HTERT RPE-1 (cell line): Measurements from ENCODE around the gene POLR3F.
"Not testable (repeated sequence)": the region's sequence is repeated elsewhere in the genome, so short reads cannot be mapped to it uniquely, and the experiment has no call there.

Experiments
- in situ Hi-C: fragments of 300-500 bp; cut with MboI; formaldehyde crosslinking; loops from 4 replicates; pipeline ENCODE4 v1.14.3; 2020; ENCODE audit warnings: low sequenced_read_pairs

POLR3F gene, protein sequence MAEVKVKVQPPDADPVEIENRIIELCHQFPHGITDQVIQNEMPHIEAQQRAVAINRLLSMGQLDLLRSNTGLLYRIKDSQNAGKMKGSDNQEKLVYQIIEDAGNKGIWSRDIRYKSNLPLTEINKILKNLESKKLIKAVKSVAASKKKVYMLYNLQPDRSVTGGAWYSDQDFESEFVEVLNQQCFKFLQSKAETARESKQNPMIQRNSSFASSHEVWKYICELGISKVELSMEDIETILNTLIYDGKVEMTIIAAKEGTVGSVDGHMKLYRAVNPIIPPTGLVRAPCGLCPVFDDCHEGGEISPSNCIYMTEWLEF

DNA sequence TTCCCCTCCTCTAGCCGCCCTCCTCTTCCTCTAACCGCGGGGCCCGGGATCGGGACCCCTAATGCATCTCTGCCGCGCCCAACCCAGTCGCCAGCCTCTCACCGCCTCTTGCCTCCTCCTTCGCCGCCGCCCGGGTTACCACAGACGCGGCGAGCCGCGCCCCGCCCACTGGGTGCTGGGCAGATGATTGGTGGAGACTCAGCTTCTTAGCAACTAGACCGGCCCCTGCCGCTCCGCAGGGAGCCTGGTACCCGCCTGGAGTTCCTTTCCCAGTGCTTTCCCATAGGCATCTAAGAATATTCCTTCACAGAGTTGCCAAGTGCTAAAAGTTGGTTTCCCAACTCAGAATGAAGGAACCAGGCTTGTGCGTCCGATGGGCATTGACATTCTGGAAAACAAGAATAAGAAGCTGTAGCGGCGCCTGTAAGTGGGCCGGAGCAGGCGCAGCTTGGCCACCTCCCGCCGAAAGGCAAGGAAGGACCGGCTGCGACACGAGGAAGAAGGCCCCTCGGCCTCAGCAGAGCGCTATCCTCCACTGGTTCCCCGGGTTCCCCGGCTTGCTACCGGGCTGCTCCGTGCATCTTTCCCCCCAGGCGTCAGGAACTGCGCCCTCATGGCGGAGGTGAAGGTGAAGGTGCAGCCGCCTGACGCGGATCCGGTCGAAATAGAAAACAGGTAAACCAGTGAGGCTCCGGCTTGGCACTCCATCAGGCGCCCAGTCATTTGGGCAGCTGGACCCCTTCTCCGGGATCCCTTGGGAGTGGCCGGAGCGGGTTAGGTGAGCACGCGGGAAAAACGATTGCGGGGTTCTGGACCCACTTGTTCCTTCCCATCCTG lies at the start of gene POLR3F, which contains the start of gene DZANK1:
POLR3F (plus strand) TSS at position 497 of the 837 bp plus-strand sequence; CDS start at position 614, 117 bp downstream.
DZANK1 (minus strand) TSS at position 137 of the 837 bp plus-strand sequence. CDS start 1,672 bp downstream, outside the sequence.
- in situ Hi-C loops, result no loop called here

DNA sequence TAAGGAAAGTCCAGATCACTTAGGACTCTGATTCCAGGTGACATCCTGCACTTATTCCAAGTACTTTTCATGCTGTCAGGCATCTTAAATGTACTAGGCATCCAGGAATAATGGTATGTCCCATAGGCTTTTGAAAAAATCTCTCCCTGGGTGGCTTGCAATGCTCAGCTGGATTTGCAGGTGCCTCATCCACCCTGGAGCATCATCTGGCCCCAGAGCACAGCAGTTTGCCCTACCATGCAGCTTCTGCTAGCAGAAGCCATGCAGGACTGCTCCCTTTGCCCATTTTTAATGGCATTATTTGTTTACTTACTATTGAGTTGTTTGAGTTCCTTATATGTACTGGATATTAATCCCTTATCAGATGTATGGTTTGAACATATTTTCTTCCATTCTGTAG lies 45.6 kb upstream of the POLR3F start:
- in situ Hi-C loops, result no loop called here

DNA sequence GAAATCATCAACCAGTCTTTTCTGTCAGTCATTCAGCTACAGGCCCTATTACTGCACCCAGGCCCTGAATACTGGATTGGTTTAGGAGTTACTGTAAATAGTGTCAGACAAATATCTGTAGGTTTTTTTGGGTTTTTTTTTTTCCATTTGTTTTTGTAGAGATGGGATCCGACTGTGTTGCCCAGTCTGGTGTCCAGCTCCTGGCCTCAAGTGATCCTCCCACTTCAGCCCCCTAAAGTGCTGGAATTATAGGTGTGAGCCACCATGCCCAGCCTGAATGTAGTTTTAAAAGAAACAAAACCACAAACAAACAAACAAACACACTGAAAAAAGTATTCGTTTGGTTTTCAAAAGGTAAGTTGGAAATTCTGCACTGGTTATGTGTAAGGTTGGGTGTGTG lies 40.0 kb upstream of the POLR3F start:
- in situ Hi-C loops, result no loop called here

DNA sequence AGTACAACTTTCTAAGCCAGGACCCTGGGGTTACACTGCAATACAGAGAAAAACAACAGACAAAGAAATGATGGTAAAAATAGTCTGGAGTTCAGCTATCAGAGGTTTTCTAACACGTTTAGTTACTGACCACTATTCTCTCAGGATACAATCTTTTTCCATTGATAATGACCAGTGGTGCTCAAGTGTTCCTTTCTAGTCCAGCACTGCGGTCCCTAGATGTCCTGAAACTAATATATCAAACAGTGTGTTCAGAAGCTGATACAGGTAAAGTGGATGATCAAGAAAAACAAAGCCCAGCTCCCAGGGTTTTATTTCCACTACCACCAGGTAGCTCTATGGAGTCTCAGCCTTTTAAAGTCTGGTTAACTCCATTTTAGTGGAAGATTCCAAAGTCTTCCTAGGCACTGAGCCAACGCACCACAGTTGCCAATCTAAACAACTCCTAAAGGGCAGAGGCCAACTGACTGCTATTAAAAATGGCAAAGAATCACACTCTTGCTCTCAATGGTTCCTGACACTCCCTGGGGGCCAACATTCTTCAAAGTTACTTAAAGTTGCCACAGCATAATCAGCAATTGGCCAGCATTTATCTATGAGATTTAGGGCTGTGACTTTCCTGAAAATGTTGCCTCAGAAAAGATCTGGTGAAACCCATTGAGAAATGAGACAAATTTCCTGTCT lies 38.6 kb upstream of the POLR3F start:
- in situ Hi-C loops, result no loop called here

DNA sequence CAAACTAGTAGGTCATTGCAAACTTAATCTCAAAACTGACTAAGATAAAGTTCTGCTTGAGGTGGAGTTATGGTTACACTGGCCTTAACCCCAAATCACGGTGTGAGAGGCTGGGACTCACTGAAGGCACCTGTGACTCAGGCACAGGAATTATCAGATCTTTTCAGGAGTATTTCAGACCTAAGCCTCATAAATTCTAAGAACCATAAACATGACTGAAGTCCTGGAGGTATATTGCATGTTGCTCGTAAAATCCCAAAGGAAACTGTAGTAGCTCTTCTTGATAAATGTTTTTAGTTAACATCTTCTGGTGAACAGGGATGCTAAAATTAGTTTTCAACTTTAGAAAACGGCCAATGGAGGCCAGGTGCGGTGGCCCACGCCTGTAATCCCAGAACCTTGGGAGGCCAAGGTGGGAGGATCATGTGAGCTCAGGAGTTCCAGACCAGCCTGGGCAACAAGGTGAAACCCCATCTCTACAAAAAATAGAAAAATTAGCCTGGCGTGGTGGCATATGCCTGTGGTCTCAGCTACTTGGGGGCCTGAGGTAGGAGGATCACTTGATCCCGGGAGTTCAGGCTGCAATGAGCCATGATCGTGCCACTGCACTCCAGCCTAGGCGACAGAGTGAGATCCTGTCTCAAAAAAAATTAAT lies 36.9 kb upstream of the POLR3F start:
- in situ Hi-C loops, result no loop called here

DNA sequence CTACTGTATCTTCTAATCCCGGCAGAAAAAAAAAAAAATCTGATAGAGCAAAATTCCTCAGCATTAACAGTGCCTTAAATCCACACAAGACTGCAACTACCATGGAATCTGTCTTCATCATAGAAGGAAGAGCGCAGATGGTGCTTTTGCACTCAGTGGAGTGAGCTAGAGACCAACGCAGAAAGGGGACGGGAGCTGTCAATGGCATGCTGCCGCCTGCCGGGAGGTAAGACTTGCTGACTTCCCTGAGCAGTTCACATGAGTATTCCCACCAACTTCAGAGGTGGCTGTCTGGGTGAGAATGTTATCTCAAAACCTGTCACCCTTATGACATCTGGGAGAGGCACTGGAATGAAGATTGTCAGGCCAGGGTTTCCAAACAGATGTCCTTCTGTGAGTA lies 36.0 kb upstream of the POLR3F start:
- in situ Hi-C loops, result no loop called here

DNA sequence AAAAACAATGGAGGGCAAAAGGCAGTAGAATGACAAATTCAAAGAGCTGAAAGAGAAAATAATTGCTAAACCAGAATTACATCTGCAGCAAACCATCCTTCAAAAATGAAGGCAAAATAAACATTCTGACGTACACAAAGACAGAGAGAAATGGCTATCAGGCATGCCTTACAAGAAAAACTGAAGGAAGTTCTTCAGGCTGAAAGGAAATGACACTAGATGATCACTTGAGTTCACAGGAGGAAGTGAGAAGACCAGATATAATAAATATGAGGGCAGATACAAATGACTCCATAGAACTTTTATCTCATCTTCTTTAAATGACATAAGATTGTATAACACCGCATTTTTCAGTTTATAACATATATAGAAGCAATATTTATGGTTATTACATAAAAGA lies 30.3 kb upstream of the POLR3F start:
- in situ Hi-C loops, result no loop called here

DNA sequence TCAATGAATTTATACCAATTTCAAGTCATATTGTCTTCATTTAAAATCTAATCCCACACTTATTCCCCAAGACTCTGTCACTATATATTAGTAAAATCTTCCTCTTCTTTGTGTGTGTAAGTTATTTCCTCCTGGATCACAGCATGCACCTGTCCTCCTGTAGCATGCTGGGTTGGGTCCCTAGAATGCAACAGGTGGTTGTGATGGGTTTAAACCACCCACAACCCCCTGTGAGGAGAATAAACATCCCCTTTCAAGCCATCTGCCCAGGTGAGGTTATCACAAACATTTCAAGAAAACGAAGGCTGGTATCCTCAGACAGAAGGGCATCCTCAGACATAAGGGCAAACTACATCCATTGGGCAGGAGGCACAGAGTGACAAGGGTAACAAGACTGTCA lies 26.8 kb upstream of the POLR3F start:
- in situ Hi-C loops, result no loop called here

DNA sequence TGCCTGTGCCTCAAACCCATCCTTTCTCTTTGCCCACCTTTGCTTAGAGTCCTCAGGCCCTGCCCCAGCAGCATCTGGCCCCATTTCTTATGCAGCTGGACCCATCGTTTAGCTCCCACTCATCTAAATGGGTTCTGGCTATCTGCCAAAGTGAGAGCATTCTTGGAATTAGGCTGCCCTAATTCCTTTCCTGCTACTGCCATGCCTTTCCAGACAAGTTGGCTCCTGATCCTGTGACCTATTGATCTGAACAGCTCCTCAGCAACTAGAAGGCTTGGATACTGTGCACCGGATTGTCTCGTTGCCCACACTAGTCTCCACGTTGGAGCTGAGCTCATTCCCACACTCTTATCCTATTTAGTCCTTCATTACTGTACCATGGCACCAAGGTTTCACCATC lies 23.3 kb upstream of the POLR3F start:
- in situ Hi-C loops, result no loop called here

DNA sequence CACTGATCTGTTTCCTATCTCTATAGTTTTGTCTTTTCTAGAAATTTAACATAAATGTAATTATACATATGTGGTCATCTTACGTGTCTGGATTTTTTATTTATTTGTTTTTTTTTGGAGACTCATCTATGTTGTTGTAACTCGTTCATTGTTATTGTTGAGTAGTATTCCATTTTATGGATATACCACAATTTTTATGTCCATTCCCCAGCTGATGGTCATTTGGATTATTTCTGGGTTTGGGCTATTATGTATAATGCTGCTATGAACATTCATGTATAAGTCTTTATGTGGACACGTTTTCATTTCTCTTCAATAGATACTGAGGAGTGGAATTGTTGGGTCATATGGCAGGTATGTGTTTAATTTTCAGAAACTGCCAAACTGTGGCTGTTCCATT lies 10.6 kb upstream of the POLR3F start:
- in situ Hi-C loops, result no loop called here

DNA sequence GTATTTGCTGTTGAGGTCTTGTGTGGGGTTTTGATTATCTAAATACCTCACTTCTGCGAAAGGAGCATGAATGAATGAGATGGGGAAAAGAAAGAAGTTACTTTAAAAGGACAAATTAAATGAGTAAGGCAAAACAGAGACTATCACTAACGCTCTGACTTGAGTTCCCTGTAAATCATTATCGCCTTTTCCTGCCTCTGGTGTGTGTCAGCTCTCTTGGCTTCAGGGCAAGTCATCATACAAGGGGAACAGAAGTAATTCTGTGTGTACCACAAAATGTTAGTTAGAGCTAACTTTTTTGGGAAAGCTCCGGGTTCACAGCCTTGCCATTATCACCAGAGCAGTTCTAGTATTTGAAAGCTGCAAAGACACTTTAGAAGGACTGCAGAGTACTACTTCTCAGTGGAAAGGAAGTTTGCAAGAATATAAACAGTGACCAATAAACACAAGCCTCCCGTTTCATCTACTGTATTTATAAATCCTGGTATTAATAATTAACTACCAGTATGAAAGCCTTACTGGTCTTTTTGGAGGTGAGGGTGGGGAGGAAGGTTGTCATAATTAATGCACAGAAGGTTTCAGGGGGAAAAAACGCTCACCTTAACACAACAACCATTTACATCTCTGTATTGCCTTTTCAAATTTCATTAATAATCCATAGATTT lies 1.5 kb upstream of the POLR3F start:
- in situ Hi-C loops, result no loop called here

DNA sequence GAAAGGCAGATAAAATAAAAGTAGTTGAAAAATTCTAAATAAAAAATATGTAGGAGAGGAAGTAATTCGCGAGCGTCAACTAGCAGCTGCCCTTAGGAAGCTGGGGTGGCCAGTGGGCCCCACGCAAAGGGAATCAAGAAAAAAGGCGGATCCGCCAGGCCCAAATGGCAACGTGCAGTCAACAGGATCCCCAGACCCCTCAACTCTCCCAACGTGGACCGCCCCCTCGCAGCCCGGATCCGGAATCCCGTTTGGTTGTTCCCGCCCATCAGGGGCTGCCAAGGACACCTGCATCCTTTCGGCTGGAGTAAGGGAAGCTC lies 656 bp upstream of the POLR3F start:
- in situ Hi-C loops, result no loop called here

DNA sequence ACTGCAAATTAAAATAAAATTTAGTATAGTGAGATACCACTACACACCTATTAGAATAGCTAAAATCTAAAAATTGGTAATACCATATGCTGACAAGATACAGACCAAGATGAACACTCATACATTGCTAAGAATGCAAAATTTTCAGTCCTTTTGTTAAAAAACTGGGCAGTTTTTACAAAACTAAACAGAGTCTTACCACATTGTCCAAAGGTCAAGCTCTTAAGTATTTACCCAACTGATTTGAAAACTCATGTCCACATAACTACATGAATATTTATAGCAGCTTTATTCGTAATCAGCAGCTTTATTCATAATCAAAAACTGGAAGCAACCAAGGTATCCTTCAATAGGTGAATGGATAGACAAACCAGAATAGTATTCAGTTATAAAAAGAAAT lies 10.0 kb downstream of the POLR3F start:
- in situ Hi-C loops, result no loop called here

DNA sequence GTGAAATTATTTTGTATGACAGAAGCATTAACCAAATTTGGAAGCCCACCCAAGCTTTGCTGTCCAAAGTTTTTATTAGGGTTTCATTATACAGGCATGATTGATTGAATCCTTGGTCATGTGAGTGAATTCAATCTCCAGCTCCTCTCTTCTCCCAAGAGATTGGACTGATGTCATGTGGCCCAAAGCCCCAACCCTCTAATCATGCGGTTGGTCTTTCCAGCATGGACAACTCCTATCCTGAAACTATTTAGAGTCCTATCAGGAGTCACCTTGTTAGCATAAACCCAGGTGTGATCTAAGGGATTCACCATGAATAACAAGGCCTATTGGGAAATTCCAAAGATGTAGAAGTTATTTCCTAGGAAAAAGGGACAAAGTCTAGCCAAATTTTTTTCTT lies 10.6 kb downstream of the POLR3F start:
- in situ Hi-C loops, result no loop called here

DNA sequence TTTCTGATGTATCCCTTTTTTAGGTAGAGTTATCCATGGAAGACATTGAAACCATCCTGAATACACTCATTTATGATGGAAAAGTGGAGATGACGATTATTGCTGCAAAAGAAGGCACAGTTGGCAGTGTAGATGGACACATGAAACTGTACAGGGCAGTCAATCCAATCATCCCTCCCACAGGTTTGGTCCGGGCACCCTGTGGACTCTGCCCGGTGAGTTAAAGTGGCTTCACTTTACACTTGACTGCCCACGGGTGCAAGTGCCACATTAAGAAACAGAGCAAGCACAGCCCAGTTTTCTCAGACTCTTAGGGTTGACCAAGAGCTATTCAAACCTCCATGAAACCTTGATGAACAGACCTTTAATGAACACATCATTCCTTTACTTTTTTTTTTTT lies 14.4 kb downstream of the POLR3F start:
- in situ Hi-C loops, result no loop called here

DNA sequence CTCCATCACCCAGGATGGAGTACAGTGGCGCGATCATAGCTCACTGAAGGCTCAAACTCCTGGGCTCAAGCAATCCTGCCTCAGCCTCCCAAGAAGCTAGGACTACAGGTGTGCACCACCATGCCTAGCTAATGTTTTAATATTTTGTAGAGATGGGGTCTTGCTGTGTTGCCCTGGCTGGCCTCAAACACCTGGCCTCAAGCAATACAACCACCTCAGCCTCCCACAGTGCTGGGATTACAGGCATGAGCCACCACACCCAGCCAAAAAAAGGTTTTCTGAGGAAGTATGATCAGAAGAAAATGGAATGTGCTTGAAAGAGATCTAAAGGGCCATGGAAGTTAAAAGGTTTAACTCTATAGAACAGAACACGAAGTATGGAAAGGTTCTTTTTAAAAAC lies 21.1 kb downstream of the POLR3F start:
- in situ Hi-C loops, result no loop called here

DNA sequence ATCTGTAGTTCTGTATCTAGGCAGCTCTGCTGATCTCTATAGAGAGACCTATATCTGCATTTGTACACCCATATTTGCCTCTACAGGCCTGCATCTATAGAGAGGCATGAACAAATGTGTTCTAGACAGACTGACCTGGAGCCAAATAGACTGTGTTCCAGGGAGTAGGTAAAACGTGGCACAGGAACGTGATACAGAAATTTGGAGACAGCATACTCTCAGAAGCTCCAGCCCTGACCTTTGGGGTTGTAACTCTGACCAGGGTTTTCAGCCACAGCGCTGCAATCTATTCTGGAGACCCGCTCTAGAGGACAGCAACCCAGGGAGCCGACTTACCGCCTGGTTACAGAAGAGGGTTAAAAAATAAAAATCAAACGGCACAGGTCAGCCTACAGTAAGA lies 28.9 kb downstream of the POLR3F start:
- in situ Hi-C loops, result no loop called here

DNA sequence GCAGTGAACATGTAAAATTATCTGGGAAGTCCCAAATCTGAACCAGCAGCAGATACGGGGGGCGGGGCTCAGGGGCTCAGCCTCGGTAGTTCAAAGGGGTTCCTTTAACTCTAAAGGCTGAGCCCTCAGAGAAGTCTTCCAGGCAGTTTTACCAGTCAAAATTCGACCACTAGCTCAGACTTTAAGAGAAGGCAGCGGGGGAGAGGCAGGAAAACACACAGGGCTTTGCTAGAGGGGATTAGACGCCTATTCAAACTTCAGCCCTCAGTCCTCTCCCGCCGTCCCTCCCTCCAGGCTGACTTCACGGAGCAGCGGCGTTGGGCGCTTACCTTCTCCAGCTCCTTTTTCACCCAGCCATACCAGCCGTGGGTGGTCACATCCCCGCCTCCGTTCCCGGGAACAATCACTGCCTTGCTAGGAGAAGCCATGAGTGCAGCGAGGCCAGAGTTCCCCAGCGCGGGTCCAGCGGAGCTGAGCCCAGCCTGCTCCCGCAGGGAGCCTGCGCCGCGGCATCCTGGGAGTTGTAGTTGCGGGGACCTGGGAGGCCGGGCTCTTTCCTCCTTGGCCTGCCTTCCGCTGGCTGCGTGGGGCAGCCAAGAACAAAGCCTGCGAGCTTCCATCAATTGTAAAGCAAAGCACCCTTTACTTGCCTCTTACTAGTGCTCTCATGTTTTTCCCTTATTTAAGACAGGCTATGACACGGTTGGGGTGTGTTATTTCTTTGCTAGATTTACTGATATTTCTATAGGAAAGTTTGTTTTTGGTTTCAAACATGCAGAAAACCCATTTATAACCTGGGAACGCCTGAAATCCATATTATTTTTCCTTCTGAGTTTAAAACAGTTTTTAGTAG lies 29.8 kb downstream of the POLR3F start, which contains the start of gene RBBP9:
RBBP9 (minus strand) TSS at position 486 of the 853 bp plus-strand sequence; CDS start at position 428, 58 bp downstream.
- in situ Hi-C loops, result no loop called here

DNA sequence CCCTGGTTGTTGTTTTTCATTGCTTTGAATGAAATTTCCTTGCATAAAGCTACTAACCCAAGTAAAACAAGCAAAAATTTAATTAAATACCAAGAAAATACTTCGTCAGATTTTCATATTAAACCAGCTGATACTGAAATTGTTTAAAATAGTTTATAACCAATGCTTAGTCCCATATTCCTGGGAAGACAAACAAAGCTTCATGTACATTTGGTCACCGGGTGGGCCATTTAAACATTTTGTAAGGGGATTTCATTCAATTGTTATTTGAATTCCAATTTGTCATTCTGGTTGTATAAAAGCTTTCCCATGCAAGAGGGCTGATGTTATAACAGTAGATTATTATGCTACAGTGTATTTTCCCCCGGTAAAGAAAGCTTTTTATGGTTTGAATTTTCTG lies 30.4 kb downstream of the POLR3F start:
- in situ Hi-C loops, result no loop called here

DNA sequence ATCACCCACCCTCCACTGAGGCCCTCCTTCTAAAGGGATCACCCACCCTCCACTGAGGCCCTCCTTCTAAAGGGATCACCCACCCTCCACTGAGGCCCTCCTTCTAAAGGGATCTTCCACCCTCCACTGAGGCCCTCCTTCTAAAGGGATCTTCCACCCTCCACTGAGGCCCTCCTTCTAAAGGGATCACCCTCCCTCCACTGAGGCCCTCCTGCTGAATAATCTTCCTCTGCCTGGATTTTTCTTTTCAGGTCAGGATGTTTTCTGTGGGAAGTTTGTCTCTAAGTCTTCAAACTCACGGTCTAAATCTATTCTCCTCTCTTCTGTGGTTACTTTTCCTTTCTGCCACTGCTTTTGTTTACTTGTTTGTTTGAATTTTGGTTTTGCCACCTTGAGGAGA lies 34.5 kb downstream of the POLR3F start:
- in situ Hi-C loops, result not testable (repeated sequence)
